HEK293T (cell line): ENCODE data around the gene ANO2.

ENCODE experiments used
- CTCF ChIA-PET: fragments of 350-600 bp; formaldehyde crosslinking; extraction: SDS; loops from one replicate; lab custom pipeline; 2021; ENCODE audit warnings: antibody characterized with exemption, inconsistent platforms; lab: Yijun Ruan, JAX
- POLR2A ChIA-PET: fragments of 350-600 bp; formaldehyde crosslinking; extraction: SDS; loops from one replicate; lab custom pipeline; 2020; ENCODE audit warnings: antibody characterized with exemption, inconsistent platforms; lab: Yijun Ruan, JAX
- DNase-seq: peaks from one replicate; pipeline ENCODE4 v3.0.0; 2012; ENCODE audit warnings: mixed read lengths; ENCODE audit errors: extremely low spot score
- ARNT ChIP-seq: fragments of 450-650 bp; IDR thresholded peaks from 2 replicates; pipeline ENCODE4 v1.6.1; 2017; ENCODE audit warnings: mild to moderate bottlenecking
- BHLHE40 ChIP-seq: fragments of 450-650 bp; IDR thresholded peaks from 2 replicates; pipeline ENCODE4 v1.6.1; 2016; ENCODE audit warnings: mild to moderate bottlenecking, moderate library complexity, borderline replicate concordance
- CTBP1 ChIP-seq: fragments of 450-650 bp; IDR thresholded peaks from 2 replicates; pipeline ENCODE4 v1.6.1; 2016; ENCODE audit warnings: borderline replicate concordance
- ELF4 ChIP-seq: fragments of 450-650 bp; IDR thresholded peaks from 2 replicates; pipeline ENCODE4 v1.6.1; 2017; ENCODE audit warnings: antibody characterized with exemption
- FOXA1 ChIP-seq: fragments of 450-650 bp; IDR thresholded peaks from 2 replicates; pipeline ENCODE4 v1.6.1; 2016; ENCODE audit warnings: mild to moderate bottlenecking
- FOXK2 ChIP-seq: fragments of 450-650 bp; IDR thresholded peaks from 2 replicates; pipeline ENCODE4 v1.6.1; 2016; ENCODE audit warnings: mild to moderate bottlenecking
- FOXM1 ChIP-seq: fragments of 450-650 bp; IDR thresholded peaks from 2 replicates; pipeline ENCODE4 v1.6.1; 2017; ENCODE audit warnings: mild to moderate bottlenecking, borderline replicate concordance
- HDGF ChIP-seq: fragments of 450-650 bp; IDR thresholded peaks from 2 replicates; pipeline ENCODE4 v1.6.1; 2017; ENCODE audit warnings: antibody characterized with exemption, borderline replicate concordance
- L3MBTL2 ChIP-seq: fragments of 450-650 bp; conservative IDR thresholded peaks from 2 replicates; pipeline ENCODE4 v1.6.1; 2016; ENCODE audit warnings: mild to moderate bottlenecking
- LEF1 ChIP-seq: fragments of 450-650 bp; IDR thresholded peaks from 2 replicates; pipeline ENCODE4 v1.6.1; 2017; ENCODE audit warnings: mild to moderate bottlenecking, borderline replicate concordance
- NFRKB ChIP-seq: fragments of 450-650 bp; IDR thresholded peaks from 2 replicates; pipeline ENCODE4 v1.6.1; 2016; ENCODE audit warnings: mild to moderate bottlenecking, moderate library complexity
- PKNOX1 ChIP-seq: fragments of 450-650 bp; IDR thresholded peaks from 2 replicates; pipeline ENCODE4 v1.6.1; 2016
- SP1 ChIP-seq: fragments of 450-650 bp; IDR thresholded peaks from 2 replicates; pipeline ENCODE4 v1.6.1; 2017
- SUZ12 ChIP-seq: fragments of 450-650 bp; IDR thresholded peaks from 2 replicates; pipeline ENCODE4 v1.6.1; 2016; ENCODE audit warnings: mild to moderate bottlenecking
- TARDBP ChIP-seq: fragments of 450-650 bp; IDR thresholded peaks from 2 replicates; pipeline ENCODE4 v1.6.1; 2016
- ZNF384 ChIP-seq: fragments of 450-650 bp; IDR thresholded peaks from 2 replicates; pipeline ENCODE4 v1.6.1; 2016

The ANO2 gene

GRCh38 chr12:5976196-5976595, 31.1 kb upstream of the ANO2 start:
- TF ChIP-seq SUZ12 (no peak), TARDBP (no peak), FOXM1 (no peak), ARNT (no peak), L3MBTL2 (no peak), SP1 (no peak), HDGF (no peak), FOXA1 (no peak)
- no peak for DNase-seq
- POLR2A ChIA-PET: no interaction called here
- CTCF ChIA-PET: interaction anchor here (0.7 kb wide), 1 partner anchor 12 kb away, joined by 4 read pairs; no protein-coding TSS in a partner anchor

- CTCF ChIA-PET: interaction anchor here (1.3 to 2.1 kb wide), 3 partner anchors 14 to 64 kb away, joined by 3 to 5 read pairs (median 5); no protein-coding TSS in a partner anchor
- TF ChIP-seq FOXK2 (no peak), FOXA1 (no peak), L3MBTL2 (no peak), SUZ12 (no peak), BHLHE40 (no peak), SP1 (no peak), TARDBP (no peak), FOXM1 (no peak)
- no peak for DNase-seq
- POLR2A ChIA-PET: no interaction called here
Observed at GRCh38 chr12:5973461-5974115, 28.5 kb upstream of the ANO2 start.

GRCh38 chr12:5972387-5972786, 27.3 kb upstream of the ANO2 start:
- ChIA-PET POLR2A (no interaction called here), CTCF (interaction anchor here (1.3 to 2.1 kb wide), 2 partner anchors 16 to 65 kb away, joined by 3 to 5 read pairs; no protein-coding TSS in a partner anchor)
- no peak for TF ChIP-seq NFRKB
- no peak for TF ChIP-seq CTBP1
- no peak for TF ChIP-seq LEF1
- no peak for TF ChIP-seq PKNOX1
- TF ChIP-seq ELF4: no peak
- no peak for TF ChIP-seq ARNT
- TF ChIP-seq FOXA1: no peak
- TF ChIP-seq HDGF: no peak
- TF ChIP-seq L3MBTL2: no peak
- no peak for TF ChIP-seq SUZ12
- TF ChIP-seq FOXK2: no peak
- TF ChIP-seq TARDBP: no peak
- no peak for TF ChIP-seq SP1
- no peak for DNase-seq

- DNase-seq: no peak
- CTCF ChIA-PET: no interaction called here
- POLR2A ChIA-PET: no interaction called here
- TF ChIP-seq PKNOX1 (no peak), NFRKB (no peak), SUZ12 (no peak), ZNF384 (no peak), SP1 (no peak), FOXK2 (no peak), TARDBP (no peak), HDGF (no peak), LEF1 (no peak)
Observed at GRCh38 chr12:5971194-5971850, 26.3 kb upstream of the ANO2 start.

GRCh38 chr12:5969974-5970690, 25.1 kb upstream of the ANO2 start:
- ChIA-PET POLR2A (no interaction called here), CTCF (interaction anchor here (0.7 kb wide), 1 partner anchor 1465 kb away, joined by 3 read pairs; no protein-coding TSS in a partner anchor)
- no peak for TF ChIP-seq TARDBP
- no peak for DNase-seq

- no peak for DNase-seq
- POLR2A ChIA-PET: no interaction called here
- CTCF ChIA-PET: no interaction called here
- TF ChIP-seq BHLHE40 (no peak), FOXM1 (no peak)
Observed at GRCh38 chr12:5969156-5969973, 24.3 kb upstream of the ANO2 start.
